ENCODE results near the gene BAIAP2. TPM values are rescaled to one million over a fixed set of nuclear protein-coding genes. Genes with fewer than 3 reads are reported as not detected.

BAIAP2 gene
- polyA plus RNA-seq, 1 experiment, result 9.6 TPM

DNA sequence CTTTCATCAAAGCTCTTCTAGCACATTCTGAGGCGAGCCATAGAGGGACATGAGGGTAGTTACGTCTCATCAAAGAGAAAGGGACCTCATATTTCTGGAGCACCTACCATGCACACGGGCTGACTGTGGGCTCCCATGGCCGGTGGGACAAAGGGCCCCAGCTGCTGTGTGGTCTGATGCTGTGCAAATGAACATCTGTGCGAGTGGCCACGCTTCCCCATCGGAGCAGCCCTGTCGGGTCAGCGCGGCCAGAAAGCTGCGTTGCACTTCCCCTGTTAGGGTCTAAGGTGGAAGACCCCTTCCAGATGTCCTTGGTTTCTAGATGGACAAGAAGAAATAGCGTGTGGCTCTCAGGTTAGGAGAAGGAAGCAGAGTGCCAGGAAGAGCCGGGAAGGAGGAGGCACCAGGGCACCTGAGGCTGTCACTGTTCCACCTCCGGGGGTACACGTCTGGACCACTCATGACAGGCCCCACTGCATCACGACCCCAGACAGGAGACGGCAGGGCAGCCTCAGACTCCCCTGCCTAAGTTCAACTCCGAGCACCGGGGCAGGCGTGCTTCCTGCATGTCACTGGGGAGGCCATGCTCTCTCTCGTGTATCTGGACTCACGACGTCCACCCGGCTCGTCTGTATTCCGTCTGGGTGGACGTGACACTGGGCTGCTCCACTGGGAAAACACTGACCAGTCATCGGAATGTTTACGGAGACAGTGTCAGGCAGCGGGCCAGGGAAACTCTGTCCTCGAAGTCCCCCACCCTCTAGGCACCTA is 8.5 kb upstream of the BAIAP2 start:
- TF ChIP-seq, protein P1, sequence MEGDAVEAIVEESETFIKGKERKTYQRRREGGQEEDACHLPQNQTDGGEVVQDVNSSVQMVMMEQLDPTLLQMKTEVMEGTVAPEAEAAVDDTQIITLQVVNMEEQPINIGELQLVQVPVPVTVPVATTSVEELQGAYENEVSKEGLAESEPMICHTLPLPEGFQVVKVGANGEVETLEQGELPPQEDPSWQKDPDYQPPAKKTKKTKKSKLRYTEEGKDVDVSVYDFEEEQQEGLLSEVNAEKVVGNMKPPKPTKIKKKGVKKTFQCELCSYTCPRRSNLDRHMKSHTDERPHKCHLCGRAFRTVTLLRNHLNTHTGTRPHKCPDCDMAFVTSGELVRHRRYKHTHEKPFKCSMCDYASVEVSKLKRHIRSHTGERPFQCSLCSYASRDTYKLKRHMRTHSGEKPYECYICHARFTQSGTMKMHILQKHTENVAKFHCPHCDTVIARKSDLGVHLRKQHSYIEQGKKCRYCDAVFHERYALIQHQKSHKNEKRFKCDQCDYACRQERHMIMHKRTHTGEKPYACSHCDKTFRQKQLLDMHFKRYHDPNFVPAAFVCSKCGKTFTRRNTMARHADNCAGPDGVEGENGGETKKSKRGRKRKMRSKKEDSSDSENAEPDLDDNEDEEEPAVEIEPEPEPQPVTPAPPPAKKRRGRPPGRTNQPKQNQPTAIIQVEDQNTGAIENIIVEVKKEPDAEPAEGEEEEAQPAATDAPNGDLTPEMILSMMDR (IDR thresholded peaks at IDR 0.05; ENCODE audit: low read depth, low read length), result no peak
- no peak overlapping the region for H3K27ac ChIP-seq (ENCODE audit: low read depth, low read length)
- CTCF ChIA-PET, result interaction anchor here (1.9 to 2.0 kb wide), 2 partner anchors 72 to 76 kb away, joined by 6 to 12 read pairs; no protein-coding TSS in a partner anchor
- peaks cover 32% of the 10 kb centered on the region for H3K27me3 ChIP-seq (ENCODE audit: control insufficient read depth, insufficient read depth, low read length)
- DNase-seq (ENCODE audit: low read depth, low spot score), result no peak
- POLR2A ChIA-PET, result interaction anchor here (0.9 to 1.2 kb wide), 2 partner anchors 9 to 71 kb away, joined by 3 to 4 read pairs; no protein-coding TSS in a partner anchor
- peaks cover 9% of the 10 kb centered on the region; the same call in 1 of the 2 replicates for H3K9me3 ChIP-seq (ENCODE audit: control insufficient read depth, insufficient read depth, low read length)
- no peak overlapping the region for H3K4me3 ChIP-seq (ENCODE audit: low read depth, low read length)

- DNase-seq (ENCODE audit: low read depth, low spot score), result no peak
- ChIA-PET POLR2A (interaction anchor here (1.2 kb wide), 1 partner anchor 70 kb away, joined by 3 read pairs; no protein-coding TSS in a partner anchor), CTCF (interaction anchor here (0.7 kb wide), 1 partner anchor 70 kb away, joined by 3 read pairs; no protein-coding TSS in a partner anchor)
- Histone ChIP-seq H3K27ac (ENCODE audit: low read depth, low read length) (no peak overlapping the region), H3K27me3 (ENCODE audit: control insufficient read depth, insufficient read depth, low read length) (peaks cover 32% of the 10 kb centered on the region), H3K9me3 (ENCODE audit: control insufficient read depth, insufficient read depth, low read length) (peaks cover 9% of the 10 kb centered on the region; the same call in 1 of the 2 replicates), H3K4me3 (ENCODE audit: low read depth, low read length) (no peak overlapping the region)
- TF ChIP-seq, protein P1 (IDR thresholded peaks at IDR 0.05; ENCODE audit: low read depth, low read length), result no peak
Observed at GRCh38 chr17:81027038-81027437, 7.9 kb upstream of the BAIAP2 start.

- no peak overlapping the region for H3K27ac ChIP-seq (ENCODE audit: low read depth, low read length)
- POLR2A ChIA-PET, result interaction anchor here (1.2 kb wide), 1 partner anchor 69 kb away, joined by 3 read pairs; no protein-coding TSS in a partner anchor
- peaks cover 32% of the 10 kb centered on the region for H3K27me3 ChIP-seq (ENCODE audit: control insufficient read depth, insufficient read depth, low read length)
- no peak overlapping the region for H3K4me3 ChIP-seq (ENCODE audit: low read depth, low read length)
- peaks cover 9% of the 10 kb centered on the region; the same call in 1 of the 2 replicates for H3K9me3 ChIP-seq (ENCODE audit: control insufficient read depth, insufficient read depth, low read length)
- TF ChIP-seq, protein P1 (IDR thresholded peaks at IDR 0.05; ENCODE audit: low read depth, low read length), result no peak
- CTCF ChIA-PET, result interaction anchor here (0.6 to 0.7 kb wide), 2 partner anchors 17 to 69 kb away, joined by 3 to 5 read pairs; no protein-coding TSS in a partner anchor
- DNase-seq (ENCODE audit: low read depth, low spot score), result no peak
Observed at GRCh38 chr17:81027591-81028505, 7.1 kb upstream of the BAIAP2 start.

- ChIA-PET CTCF (interaction anchor here (0.6 kb wide), 1 partner anchor 18 kb away, joined by 5 read pairs; no protein-coding TSS in a partner anchor), POLR2A (no interaction called here)
- DNase-seq (ENCODE audit: low read depth, low spot score), result no peak
- Histone ChIP-seq H3K27ac (ENCODE audit: low read depth, low read length) (no peak overlapping the region), H3K27me3 (ENCODE audit: control insufficient read depth, insufficient read depth, low read length) (peaks cover 32% of the 10 kb centered on the region), H3K4me3 (ENCODE audit: low read depth, low read length) (no peak overlapping the region), H3K9me3 (ENCODE audit: control insufficient read depth, insufficient read depth, low read length) (peaks cover 9% of the 10 kb centered on the region; the same call in 1 of the 2 replicates)
- TF ChIP-seq, protein P1 (IDR thresholded peaks at IDR 0.05; ENCODE audit: low read depth, low read length), result no peak
Observed at GRCh38 chr17:81028506-81028858, 6.5 kb upstream of the BAIAP2 start.

Data from AG04450 (cell line).